ENCODE measurements around the gene PRKD1.
"Not testable (repeated sequence)": the region's sequence is repeated elsewhere in the genome, so short reads cannot be mapped to it uniquely, and the experiment has no call there.

PRKD1 gene

DNA sequence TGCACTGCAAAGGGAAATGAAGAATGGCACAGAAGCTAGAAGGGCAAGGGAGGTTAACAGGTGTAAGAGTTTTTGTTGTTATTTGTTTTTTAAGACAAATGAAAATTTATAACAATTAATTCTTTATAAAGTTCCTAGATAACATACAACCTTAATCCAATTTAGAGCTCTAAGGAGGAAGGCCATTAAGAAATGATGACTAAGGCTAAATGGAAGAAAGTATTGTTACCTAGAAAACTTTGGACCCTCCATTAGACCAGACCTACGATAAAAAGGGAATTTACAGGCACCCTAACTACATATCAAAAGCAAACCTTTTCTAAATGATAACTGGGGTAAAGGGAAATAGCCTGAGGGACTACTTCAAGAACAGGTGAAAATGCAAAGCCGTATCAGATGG lies 130.8 kb downstream of the PRKD1 start:
- TF ChIP-seq CTBP1 (IDR thresholded peaks at IDR 0.05; ENCODE audit: borderline replicate concordance) (no peak), HDGF (IDR thresholded peaks at IDR 0.05; ENCODE audit: borderline replicate concordance) (no peak)
- ChIA-PET POLR2A (no interaction called here), CTCF (no interaction called here)
- DNase-seq (ENCODE audit: extremely low spot score): no peak

DNA sequence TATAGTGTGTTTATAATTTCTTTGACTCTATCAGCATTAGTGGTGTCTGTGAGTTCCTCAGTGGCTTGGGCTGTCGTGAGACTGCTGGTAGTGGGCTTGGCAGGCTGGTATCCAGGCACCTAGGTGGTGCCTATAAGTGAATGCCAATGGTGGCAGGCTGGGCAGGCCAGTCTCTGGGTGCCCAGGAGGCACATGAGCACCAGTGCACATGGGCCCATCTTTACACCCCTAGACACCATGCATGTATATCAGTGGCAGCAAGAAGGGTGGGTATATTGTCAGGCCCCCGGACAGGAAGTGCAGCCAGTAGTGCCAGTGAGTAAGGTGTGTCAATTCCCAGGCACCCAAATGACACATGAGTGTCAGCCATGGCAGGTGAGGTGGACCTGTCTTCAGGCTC lies 138.2 kb downstream of the PRKD1 start:
- CTCF ChIA-PET: no interaction called here
- POLR2A ChIA-PET: no interaction called here
- no peak for DNase-seq (ENCODE audit: extremely low spot score)
- TF ChIP-seq FOXA1 (IDR thresholded peaks at IDR 0.05) (no peak), LEF1 (IDR thresholded peaks at IDR 0.05; ENCODE audit: borderline replicate concordance) (no peak)
- TF ChIP-seq, protein P1, sequence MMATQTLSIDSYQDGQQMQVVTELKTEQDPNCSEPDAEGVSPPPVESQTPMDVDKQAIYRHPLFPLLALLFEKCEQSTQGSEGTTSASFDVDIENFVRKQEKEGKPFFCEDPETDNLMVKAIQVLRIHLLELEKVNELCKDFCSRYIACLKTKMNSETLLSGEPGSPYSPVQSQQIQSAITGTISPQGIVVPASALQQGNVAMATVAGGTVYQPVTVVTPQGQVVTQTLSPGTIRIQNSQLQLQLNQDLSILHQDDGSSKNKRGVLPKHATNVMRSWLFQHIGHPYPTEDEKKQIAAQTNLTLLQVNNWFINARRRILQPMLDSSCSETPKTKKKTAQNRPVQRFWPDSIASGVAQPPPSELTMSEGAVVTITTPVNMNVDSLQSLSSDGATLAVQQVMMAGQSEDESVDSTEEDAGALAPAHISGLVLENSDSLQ (IDR thresholded peaks at IDR 0.05): no peak

DNA sequence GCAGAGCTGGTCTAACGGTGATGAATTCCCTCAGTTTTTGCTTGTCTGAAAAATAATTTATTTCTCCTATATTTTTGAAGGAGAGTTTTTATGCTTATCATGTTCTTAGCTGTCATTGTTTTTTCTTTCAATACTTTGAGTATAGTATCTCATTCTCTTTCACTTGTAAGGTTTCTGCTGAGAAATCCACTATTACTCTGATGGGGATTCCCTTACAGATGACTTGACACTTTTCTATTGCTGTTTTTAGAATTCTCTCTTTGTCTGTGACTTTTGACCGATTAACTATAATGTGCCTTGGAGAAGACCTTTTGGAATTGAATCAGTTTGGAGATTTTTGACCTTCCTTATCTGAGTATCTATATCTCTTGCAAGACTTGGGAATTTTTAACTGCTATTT lies 139.6 kb downstream of the PRKD1 start:
- POLR2A ChIA-PET: no interaction called here
- TF ChIP-seq FOXM1 (IDR thresholded peaks at IDR 0.05; ENCODE audit: borderline replicate concordance) (no peak), SP1 (IDR thresholded peaks at IDR 0.05) (no peak), BHLHE40 (IDR thresholded peaks at IDR 0.05; ENCODE audit: borderline replicate concordance) (no peak), FOXA1 (IDR thresholded peaks at IDR 0.05) (no peak), TARDBP (IDR thresholded peaks at IDR 0.05) (no peak), L3MBTL2 (conservative IDR thresholded peaks at IDR 0.05) (no peak), HDGF (IDR thresholded peaks at IDR 0.05; ENCODE audit: borderline replicate concordance) (no peak), ELF4 (IDR thresholded peaks at IDR 0.05) (no peak), NFRKB (IDR thresholded peaks at IDR 0.05) (no peak), CTBP1 (IDR thresholded peaks at IDR 0.05; ENCODE audit: borderline replicate concordance) (no peak), ARNT (IDR thresholded peaks at IDR 0.05) (no peak)
- TF ChIP-seq, protein P1 (IDR thresholded peaks at IDR 0.05): no peak
- no peak for DNase-seq (ENCODE audit: extremely low spot score)
- CTCF ChIA-PET: interaction anchor here (0.7 kb wide), 1 partner anchor 13 kb away, joined by 3 read pairs; no protein-coding TSS in a partner anchor

DNA sequence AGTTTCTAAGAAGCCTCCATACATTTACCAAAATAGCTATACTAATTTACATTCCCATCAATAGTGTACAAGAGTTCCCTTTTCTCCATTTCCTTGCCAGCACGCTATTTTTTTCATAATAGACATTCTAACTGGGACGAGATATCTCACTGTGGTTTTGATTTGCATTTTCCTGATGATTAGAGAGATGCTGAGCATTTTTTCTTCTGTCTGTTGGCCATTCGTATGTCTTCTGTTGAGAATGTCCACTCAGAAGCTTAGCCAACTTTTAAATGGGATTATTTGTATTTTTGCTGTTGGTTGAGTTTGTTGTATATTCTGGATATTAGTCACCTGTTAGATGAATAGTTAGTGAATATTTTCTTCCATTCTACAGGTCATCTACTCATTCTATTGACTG lies 144.1 kb downstream of the PRKD1 start:
- POLR2A ChIA-PET: interaction anchor here (0.6 kb wide), 1 partner anchor 239 kb away, joined by 3 read pairs; no protein-coding TSS in a partner anchor
- no peak for DNase-seq (ENCODE audit: extremely low spot score)
- CTCF ChIA-PET: no interaction called here
- TF ChIP-seq FOXA1 (IDR thresholded peaks at IDR 0.05) (no peak), FOXM1 (IDR thresholded peaks at IDR 0.05; ENCODE audit: borderline replicate concordance) (no peak), TARDBP (IDR thresholded peaks at IDR 0.05) (no peak), ZNF384 (IDR thresholded peaks at IDR 0.05) (no peak), NFRKB (IDR thresholded peaks at IDR 0.05) (no peak), SUZ12 (IDR thresholded peaks at IDR 0.05) (no peak), HDGF (IDR thresholded peaks at IDR 0.05; ENCODE audit: borderline replicate concordance) (no peak), BHLHE40 (IDR thresholded peaks at IDR 0.05; ENCODE audit: borderline replicate concordance) (no peak), ARNT (IDR thresholded peaks at IDR 0.05) (no peak), FOXK2 (IDR thresholded peaks at IDR 0.05) (no peak), L3MBTL2 (conservative IDR thresholded peaks at IDR 0.05) (no peak), SP1 (IDR thresholded peaks at IDR 0.05) (no peak), LEF1 (IDR thresholded peaks at IDR 0.05; ENCODE audit: borderline replicate concordance) (no peak), CTBP1 (IDR thresholded peaks at IDR 0.05; ENCODE audit: borderline replicate concordance) (no peak), ELF4 (IDR thresholded peaks at IDR 0.05) (no peak)
- TF ChIP-seq, protein P1 (IDR thresholded peaks at IDR 0.05): no peak

DNA sequence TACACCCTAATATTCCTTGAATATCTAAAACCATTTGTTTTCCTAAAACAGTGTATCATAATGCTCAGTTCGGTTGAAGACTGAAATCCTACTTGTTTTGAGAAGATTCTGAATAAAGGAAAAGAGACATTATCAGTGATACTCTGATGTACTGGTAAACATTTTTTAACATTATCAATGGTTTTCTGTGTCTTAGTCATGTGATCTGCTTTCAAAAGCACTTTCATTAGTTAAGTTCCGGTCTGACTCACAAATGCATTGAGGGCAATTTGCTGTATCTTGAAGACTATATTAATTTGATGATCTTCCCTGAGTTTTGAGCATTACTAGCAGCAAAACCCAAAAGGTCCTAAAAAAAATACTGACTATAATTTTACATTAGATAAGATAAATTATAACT lies 145.6 kb downstream of the PRKD1 start:
- DNase-seq (ENCODE audit: extremely low spot score): no peak
- ChIA-PET CTCF (no interaction called here), POLR2A (no interaction called here)
- no peak for TF ChIP-seq LEF1 (IDR thresholded peaks at IDR 0.05; ENCODE audit: borderline replicate concordance)
- TF ChIP-seq L3MBTL2 (conservative IDR thresholded peaks at IDR 0.05): no peak

DNA sequence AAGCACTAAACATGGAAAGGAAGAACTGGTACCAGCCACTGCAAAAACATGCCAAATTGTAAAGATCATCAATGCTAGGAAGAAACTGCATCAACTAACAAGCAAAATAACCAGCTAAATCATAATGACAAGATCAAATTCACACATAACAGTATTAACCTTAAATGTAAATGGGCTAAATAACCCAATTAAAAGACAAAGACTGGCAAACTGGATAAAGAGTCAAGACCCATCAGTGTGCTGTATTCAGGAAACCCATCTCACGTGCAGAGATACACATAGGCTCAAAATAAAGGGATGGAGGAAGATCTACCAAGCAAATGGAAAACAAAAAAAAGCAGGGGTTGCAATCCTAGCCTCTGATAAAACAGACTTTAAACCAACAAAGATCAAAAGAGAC lies 150.5 kb downstream of the PRKD1 start:
- DNase-seq (ENCODE audit: extremely low spot score); CTCF ChIA-PET; POLR2A ChIA-PET: not testable (repeated sequence)

DNA sequence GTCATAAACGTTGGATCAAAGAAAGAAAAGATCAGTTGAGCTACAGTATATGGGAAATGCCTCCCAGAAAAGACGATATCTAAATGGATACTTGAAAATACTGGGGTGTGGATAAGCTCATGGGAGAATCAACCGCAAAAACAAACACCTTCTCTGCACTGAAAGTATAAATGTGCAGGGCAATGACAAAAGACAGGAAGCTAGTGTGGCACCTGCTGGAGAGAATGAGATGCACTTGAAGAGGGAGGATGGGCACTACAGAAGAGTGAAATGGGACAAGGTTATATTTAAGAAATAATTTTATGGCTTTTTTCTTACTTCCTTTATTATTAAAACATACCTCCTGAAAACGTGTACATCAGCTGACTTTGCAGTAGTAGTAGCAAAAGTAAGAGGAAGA lies 153.7 kb downstream of the PRKD1 start:
- TF ChIP-seq SP1 (IDR thresholded peaks at IDR 0.05) (no peak), ZNF384 (IDR thresholded peaks at IDR 0.05) (no peak), SUZ12 (IDR thresholded peaks at IDR 0.05) (no peak), TARDBP (IDR thresholded peaks at IDR 0.05) (no peak), FOXM1 (IDR thresholded peaks at IDR 0.05; ENCODE audit: borderline replicate concordance) (no peak), FOXA1 (IDR thresholded peaks at IDR 0.05) (no peak), BHLHE40 (IDR thresholded peaks at IDR 0.05; ENCODE audit: borderline replicate concordance) (no peak), NFRKB (IDR thresholded peaks at IDR 0.05) (no peak), L3MBTL2 (conservative IDR thresholded peaks at IDR 0.05) (no peak), ELF4 (IDR thresholded peaks at IDR 0.05) (no peak), LEF1 (IDR thresholded peaks at IDR 0.05; ENCODE audit: borderline replicate concordance) (no peak), HDGF (IDR thresholded peaks at IDR 0.05; ENCODE audit: borderline replicate concordance) (no peak), FOXK2 (IDR thresholded peaks at IDR 0.05) (no peak), ARNT (IDR thresholded peaks at IDR 0.05) (no peak), CTBP1 (IDR thresholded peaks at IDR 0.05; ENCODE audit: borderline replicate concordance) (no peak)
- TF ChIP-seq, protein P1 (IDR thresholded peaks at IDR 0.05): no peak
- ChIA-PET CTCF (no interaction called here), POLR2A (no interaction called here)
- no peak for DNase-seq (ENCODE audit: extremely low spot score)

Data from HEK293T (cell line).